Mesenchymal stem cell (in vitro differentiated cells and primary cell): Measurements from ENCODE around the gene FGD6.
"Not testable (repeated sequence)": the region's sequence is repeated elsewhere in the genome, so short reads cannot be mapped to it uniquely, and the experiment has no call there.

Experiments
- DNase-seq: peaks from one replicate; pipeline ENCODE4 v3.0.0-alpha.2; 2013
- H2AFZ ChIP-seq: one replicate; pipeline ENCODE4 v1.6.1; 2013; ENCODE audit warnings: low read depth, mild to moderate bottlenecking, control low read depth, inconsistent platforms, low read length, moderate library complexity
- H2AK5ac ChIP-seq: 2 replicates; pipeline ENCODE4 v1.6.1; 2013; ENCODE audit warnings: low read length, moderate library complexity, mild to moderate bottlenecking, inconsistent platforms; ENCODE audit not compliant: severe bottlenecking
- H2BK120ac ChIP-seq: one replicate; pipeline ENCODE4 v1.6.1; 2013; ENCODE audit warnings: low read depth, mild to moderate bottlenecking, inconsistent platforms, low read length, moderate library complexity
- H2BK12ac ChIP-seq, 2 experiments: one replicate each; pipeline ENCODE4 v1.6.1; 2013; ENCODE audit warnings: inconsistent platforms in 2 of 2, low read length in 2 of 2, mild to moderate bottlenecking in 2 of 2, moderate library complexity in 2 of 2, control low read depth in 1 of 2
- H2BK15ac ChIP-seq: one replicate; pipeline ENCODE4 v1.6.1; 2013; ENCODE audit warnings: mild to moderate bottlenecking, low read depth, inconsistent platforms; ENCODE audit not compliant: poor library complexity, severe bottlenecking
- H2BK5ac ChIP-seq: 2 replicates; pipeline ENCODE4 v1.6.1; 2013; ENCODE audit warnings: low read depth, mild to moderate bottlenecking, low read length, control low read depth, inconsistent platforms; ENCODE audit not compliant: poor library complexity, severe bottlenecking
- H3K14ac ChIP-seq, 2 experiments: one replicate each; pipeline ENCODE4 v1.6.1; 2013; ENCODE audit warnings: inconsistent platforms in 2 of 2, low read length in 2 of 2, control low read depth in 1 of 2, mild to moderate bottlenecking in 1 of 2, moderate library complexity in 1 of 2
- H3K18ac ChIP-seq, 2 experiments: one replicate each; pipeline ENCODE4 v1.6.1; 2013; ENCODE audit warnings: inconsistent platforms in 2 of 2, low read length in 2 of 2, control low read depth in 1 of 2, low read depth in 1 of 2, mild to moderate bottlenecking in 1 of 2
- H3K23ac ChIP-seq, 2 experiments: one replicate each; pipeline ENCODE4 v1.6.1; 2013; ENCODE audit warnings: inconsistent platforms in 2 of 2, low read length in 2 of 2, mild to moderate bottlenecking in 2 of 2, moderate library complexity in 2 of 2, control low read depth in 1 of 2
- H3K27ac ChIP-seq: 2 replicates; pipeline ENCODE4 v1.5.1; 2013; ENCODE audit warnings: mild to moderate bottlenecking, moderate library complexity, low read length, control low read depth, inconsistent platforms; ENCODE audit not compliant: poor library complexity, severe bottlenecking
- H3K27me3 ChIP-seq, 2 experiments: 2 replicates each; pipeline versions ENCODE4 v1.6.1 to v1.7.0; 2013; ENCODE audit warnings: low read length in 2 of 2, mild to moderate bottlenecking in 2 of 2, moderate library complexity in 2 of 2, control low read depth in 1 of 2, inconsistent platforms in 1 of 2; ENCODE audit not compliant: control insufficient read depth in 1 of 2, insufficient read depth in 1 of 2
- H3K36me3 ChIP-seq, 2 experiments: 2 replicates each; pipeline versions ENCODE4 v1.6.1 to v1.7.0; 2013; ENCODE audit warnings: low read length in 2 of 2, control low read depth in 1 of 2, inconsistent platforms in 1 of 2, low read depth in 1 of 2, mild to moderate bottlenecking in 1 of 2; ENCODE audit not compliant: insufficient read depth in 2 of 2, control insufficient read depth in 1 of 2
- H3K4ac ChIP-seq, 2 experiments: one replicate each; pipeline ENCODE4 v1.6.1; 2013; ENCODE audit warnings: inconsistent platforms in 2 of 2, low read length in 2 of 2, mild to moderate bottlenecking in 2 of 2, moderate library complexity in 2 of 2, control low read depth in 1 of 2, low read depth in 1 of 2
- H3K4me1 ChIP-seq: 2 replicates; pipeline ENCODE4 v1.6.1; 2013; ENCODE audit warnings: low read depth, low read length, control low read depth; ENCODE audit not compliant: control insufficient read depth, insufficient read depth
- H3K4me2 ChIP-seq: 2 replicates; pipeline ENCODE4 v1.6.1; 2013; ENCODE audit warnings: low read length, mild to moderate bottlenecking, inconsistent platforms; ENCODE audit not compliant: poor library complexity, severe bottlenecking
- H3K4me3 ChIP-seq, 2 experiments: 2 replicates each; pipeline versions ENCODE4 v1.5.1 to v1.7.0; 2013; ENCODE audit warnings: low read length in 2 of 2, mild to moderate bottlenecking in 2 of 2, control low read depth in 1 of 2, low read depth in 1 of 2; ENCODE audit not compliant: insufficient read depth in 1 of 2
- H3K79me1 ChIP-seq: replicated peaks from 2 replicates; pipeline ENCODE4 v1.6.1; 2013; ENCODE audit warnings: mild to moderate bottlenecking, control low read depth, low read length, inconsistent platforms; ENCODE audit not compliant: poor library complexity, severe bottlenecking
- H3K9ac ChIP-seq: 2 replicates; pipeline ENCODE4 v1.7.0; 2013; ENCODE audit warnings: mild to moderate bottlenecking, low read length, moderate library complexity
- H3K9me3 ChIP-seq: 2 replicates; pipeline ENCODE4 v1.7.0; 2013; ENCODE audit warnings: mild to moderate bottlenecking, low read length; ENCODE audit not compliant: control insufficient read depth
- H4K8ac ChIP-seq: one replicate; pipeline ENCODE4 v1.6.1; 2013; ENCODE audit warnings: inconsistent platforms, mild to moderate bottlenecking, low read length, moderate library complexity
- H4K91ac ChIP-seq: one replicate; pipeline ENCODE4 v1.6.1; 2013; ENCODE audit warnings: mild to moderate bottlenecking, low read length, inconsistent platforms
- WGBS: methylation state at CpG from one replicate; pipeline ENCODE4 v1.1.7; 2013; ENCODE audit warnings: mixed read lengths; 5-methylcytosine and 5-hydroxymethylcytosine counted together

The FGD6 gene

DNA sequence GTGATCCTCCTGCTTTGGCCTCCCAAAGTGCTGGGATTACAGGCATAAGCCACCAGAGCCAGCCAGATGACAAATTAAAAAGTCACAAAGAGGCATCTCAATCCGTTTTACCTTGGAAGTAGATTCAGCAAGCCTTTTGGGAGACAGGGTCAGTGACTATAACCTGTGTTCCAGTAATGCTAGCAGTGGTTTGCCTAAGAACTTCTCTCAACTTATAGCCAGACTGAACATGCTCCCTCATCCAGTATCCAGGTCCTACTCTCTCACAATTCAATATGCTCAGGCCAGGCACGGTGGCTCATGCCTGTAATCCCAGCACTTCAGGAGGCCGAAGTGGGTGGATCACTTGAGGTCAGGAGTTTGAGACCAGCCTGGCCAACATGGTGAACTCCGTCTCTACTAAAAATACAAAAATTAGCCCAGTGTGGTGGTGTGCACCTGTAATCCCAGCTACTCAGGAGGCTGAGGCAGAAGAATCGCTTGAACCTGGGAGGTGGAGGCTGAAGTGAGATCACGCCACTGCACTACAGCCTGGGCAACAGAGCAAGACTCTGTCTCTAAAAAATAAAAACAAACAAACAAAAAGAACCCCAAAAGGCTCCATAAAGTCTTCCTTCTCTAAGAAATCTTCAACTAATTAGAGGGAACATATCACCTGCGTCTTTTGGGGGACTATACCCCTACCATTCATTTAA is 20.2 kb downstream of the FGD6 start:
- not testable (repeated sequence) for H3K4me1 ChIP-seq, H2BK120ac ChIP-seq, H2BK15ac ChIP-seq, H3K9me3 ChIP-seq, DNase-seq, H3K4ac ChIP-seq, H2BK5ac ChIP-seq, H4K8ac ChIP-seq, H2AFZ ChIP-seq, H2BK12ac ChIP-seq, H3K4me3 ChIP-seq, H3K18ac ChIP-seq, H4K91ac ChIP-seq, H3K23ac ChIP-seq, H3K14ac ChIP-seq, H2AK5ac ChIP-seq, H3K4me2 ChIP-seq, H3K27ac ChIP-seq, H3K36me3 ChIP-seq, H3K9ac ChIP-seq, H3K27me3 ChIP-seq
- H3K79me1 ChIP-seq, result peaks cover 12% of the 10 kb centered on the region
- WGBS, result 95% methylated on average over 6 of the region's 7 CpGs

DNA sequence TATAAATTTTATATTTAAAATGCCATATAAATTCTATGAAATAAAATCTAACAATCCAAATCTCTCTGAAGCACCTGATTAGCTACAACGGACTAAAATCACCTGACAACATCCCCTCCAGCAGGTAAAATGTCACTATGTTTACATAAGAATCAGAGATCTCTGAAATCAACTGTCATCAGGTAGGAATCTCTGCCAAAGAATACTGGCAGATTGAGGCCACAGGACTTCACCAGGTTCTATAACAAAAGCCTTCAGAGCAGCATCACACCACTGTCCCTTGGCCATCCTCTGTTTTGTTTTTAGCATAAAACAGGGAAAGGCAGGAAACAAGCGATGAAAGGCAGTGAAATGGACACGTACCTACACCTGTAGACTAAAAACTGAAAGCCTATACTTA is 22.1 kb downstream of the FGD6 start:
- no peak overlapping the region for H3K4ac ChIP-seq
- H3K14ac ChIP-seq, result no peak overlapping the region
- H3K27ac ChIP-seq, result no peak overlapping the region
- H2BK12ac ChIP-seq, result no peak overlapping the region
- H3K27me3 ChIP-seq, result no peaks in the 10 kb centered on the region
- H3K4me3 ChIP-seq, result no peak overlapping the region
- no peaks in the 10 kb centered on the region for H3K9me3 ChIP-seq
- peak overlapping the region; percentile 17 for H2AK5ac ChIP-seq
- H2AFZ ChIP-seq, result no peak overlapping the region
- H3K4me1 ChIP-seq, result peaks cover 1% of the 10 kb centered on the region
- no peak for DNase-seq
- H3K79me1 ChIP-seq, result peaks cover 18% of the 10 kb centered on the region
- no peak overlapping the region for H4K91ac ChIP-seq
- H3K18ac ChIP-seq, result no peak overlapping the region
- H3K23ac ChIP-seq, result no peak overlapping the region
- H3K9ac ChIP-seq, result no peak overlapping the region
- H4K8ac ChIP-seq, result no peak overlapping the region
- H2BK5ac ChIP-seq, result no peak overlapping the region
- 98% methylated on average over 2 of the region's 3 CpGs for WGBS
- no peak overlapping the region for H3K4me2 ChIP-seq
- no peak overlapping the region for H2BK15ac ChIP-seq
- no peaks in the 10 kb centered on the region for H3K36me3 ChIP-seq
- H2BK120ac ChIP-seq, result no peak overlapping the region

DNA sequence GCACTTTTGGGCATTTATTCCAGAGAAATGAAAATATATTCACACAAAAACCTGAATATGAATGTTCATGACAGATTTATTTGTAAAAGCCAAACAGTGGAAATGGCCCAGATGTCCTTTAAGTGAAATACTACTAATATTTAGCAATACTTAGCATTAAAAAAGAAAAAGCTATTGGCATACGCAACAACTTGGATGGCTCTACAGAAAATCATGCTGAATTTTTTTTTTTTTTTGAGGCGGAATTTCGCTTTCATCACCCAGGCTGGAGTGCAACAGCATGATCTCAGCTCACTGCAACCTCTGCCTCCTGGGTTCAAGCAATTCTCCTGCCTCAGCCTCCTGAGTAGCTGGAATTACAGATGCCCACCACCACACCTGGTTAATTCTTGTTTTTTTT is 24.1 kb downstream of the FGD6 start:
- Histone ChIP-seq H2AFZ (no peak overlapping the region), H2BK5ac (no peak overlapping the region), H3K9ac (no peak overlapping the region), H2AK5ac (no peak overlapping the region), H4K91ac (no peak overlapping the region), H3K4me2 (no peak overlapping the region), H3K23ac (no peak overlapping the region), H3K36me3 (peaks cover 0 to 3% of the 10 kb centered on the region in 2 experiments), H3K9me3 (no peaks in the 10 kb centered on the region), H3K4me1 (peaks cover 4% of the 10 kb centered on the region), H3K4me3 (no peak overlapping the region), H2BK12ac (no peak overlapping the region), H3K4ac (no peak overlapping the region), H3K27me3 (no peaks in the 10 kb centered on the region), H3K14ac (no peak overlapping the region), H3K18ac (no peak overlapping the region), H2BK120ac (no peak overlapping the region), H3K27ac (no peak overlapping the region), H2BK15ac (no peak overlapping the region), H4K8ac (no peak overlapping the region), H3K79me1 (peaks cover 20% of the 10 kb centered on the region)
- WGBS, result 96% methylated on average over 3 of the region's 3 CpGs
- no peak for DNase-seq

DNA sequence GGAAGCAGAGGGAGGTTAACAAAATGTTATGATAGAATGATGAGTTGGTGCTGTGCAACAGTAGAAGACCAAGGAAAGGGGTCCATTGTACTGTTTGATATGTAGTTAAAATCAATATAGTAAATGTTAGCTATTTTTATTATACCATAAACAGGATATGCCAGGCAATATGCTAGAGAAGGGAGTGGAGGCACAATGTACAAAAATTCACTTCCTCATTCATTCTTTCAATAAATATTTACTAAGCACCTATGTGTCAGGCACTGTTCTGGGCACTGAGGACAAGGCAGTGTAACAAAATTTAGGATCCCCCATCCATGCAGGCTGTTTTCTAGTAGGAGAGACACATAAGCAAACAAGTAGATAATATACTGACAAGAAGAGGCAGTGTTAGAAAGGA is 25.0 kb downstream of the FGD6 start:
- Histone ChIP-seq H3K4me3 (no peak overlapping the region), H3K36me3 (peaks cover 0 to 3% of the 10 kb centered on the region in 2 experiments), H3K4me2 (no peak overlapping the region), H2BK15ac (no peak overlapping the region), H2BK5ac (no peak overlapping the region), H4K8ac (no peak overlapping the region), H3K4ac (no peak overlapping the region), H3K27ac (no peak overlapping the region), H3K14ac (no peak overlapping the region), H3K9ac (no peak overlapping the region), H2AFZ (no peak overlapping the region), H3K23ac (no peak overlapping the region), H4K91ac (no peak overlapping the region), H3K27me3 (no peaks in the 10 kb centered on the region), H3K18ac (no peak overlapping the region), H3K79me1 (peaks cover 20% of the 10 kb centered on the region), H3K9me3 (no peaks in the 10 kb centered on the region), H3K4me1 (peaks cover 6% of the 10 kb centered on the region), H2AK5ac (no peak overlapping the region), H2BK120ac (no peak overlapping the region), H2BK12ac (no peak overlapping the region)
- no peak for DNase-seq
